Measurements from ENCODE around the gene KIRREL3. TPM values are rescaled to one million over a fixed set of nuclear protein-coding genes. Genes with fewer than 3 reads are reported as not detected.

KIRREL3 gene
- total and polyA plus RNA-seq, 2 of the 8 experiments (the other 6 are each of a cell fraction or from before 2014, with no cell fraction given), result 0.29 to 0.32 TPM

DNA sequence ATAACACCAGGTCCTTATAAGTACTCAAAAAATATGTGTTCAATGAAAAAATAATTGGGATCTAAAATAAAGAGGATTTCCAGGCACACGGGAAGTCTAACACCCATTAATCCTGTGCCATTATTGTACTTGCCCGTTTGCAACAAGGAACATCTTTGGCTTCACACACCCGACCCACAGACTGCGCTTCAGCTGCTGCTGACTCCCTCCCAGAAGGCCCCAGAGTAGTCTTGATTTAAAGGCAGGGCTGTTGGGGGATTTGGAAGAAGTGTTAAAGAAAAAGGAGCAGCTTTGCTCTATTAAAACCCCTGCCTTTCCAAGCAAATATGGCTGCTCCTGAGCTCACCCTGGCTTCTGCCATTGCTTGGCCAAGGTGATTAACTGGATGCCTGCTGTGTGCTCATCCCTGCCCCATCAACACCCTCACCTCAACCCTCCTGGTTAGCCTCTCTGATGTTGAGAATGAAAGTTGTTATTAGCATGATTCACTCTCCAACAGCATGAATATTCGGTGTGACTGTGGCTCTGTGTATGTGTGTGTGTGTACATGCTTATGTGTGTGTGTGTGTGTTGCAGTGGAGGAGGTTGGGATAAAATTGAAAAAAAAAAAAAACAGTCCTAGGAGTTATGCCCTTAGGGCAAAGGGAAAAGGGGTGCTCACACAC, 76.1 kb downstream of the KIRREL3 start:
- FAIRE-seq (no peak), DNase-seq (ENCODE audit: low read depth in 1 of 2, low spot score in 2 of 2) (no peak)
- 80% methylated on average over 5 of the region's 5 CpGs; no CpG with 5 or more reads in 1 of the 2 experiments for WGBS, 2 experiments (ENCODE audit: extremely low coverage in 1 of 2, insufficient coverage in 1 of 2, insufficient read length in 1 of 2, insufficient replicate concordance in 2 of 2, low coverage in 1 of 2, low lambda C conversion rate in 2 of 2, missing lambda C conversion rate in 1 of 2)
- Histone ChIP-seq H3K9ac (replicated peaks in 1 of 4; ENCODE audit: extremely low read depth in 1 of 4, low read depth in 3 of 4, low read length in 3 of 4) (no peak overlapping the region), H2BK5ac (ENCODE audit: low read depth, low read length) (no peak overlapping the region), H3K36me3 (ENCODE audit: control insufficient read depth in 2 of 4, insufficient read depth in 4 of 4, low read length in 3 of 4) (no peaks in the 10 kb centered on the region), H3K4me1 (replicated peaks in 1 of 4; ENCODE audit: control insufficient read depth in 3 of 4, insufficient read depth in 4 of 4, low read length in 3 of 4) (no peaks in the 10 kb centered on the region), H3K27me3 (replicated peaks in 1 of 4; ENCODE audit: control insufficient read depth in 3 of 4, extremely low read depth in 1 of 4, insufficient read depth in 3 of 4, low read length in 3 of 4) (no peaks in the 10 kb centered on the region), H3K79me2 (ENCODE audit: control insufficient read depth in 1 of 2, insufficient read depth in 2 of 2, low read length in 2 of 2) (no peaks in the 10 kb centered on the region), H2BK20ac (ENCODE audit: low read length) (no peak overlapping the region), H3K18ac (ENCODE audit: extremely low read depth, low read length) (no peak overlapping the region), H3K4me2 (ENCODE audit: insufficient read depth in 1 of 2, low read depth in 2 of 2, low read length in 2 of 2) (no peak overlapping the region), H2BK12ac (ENCODE audit: low read depth, low read length) (no peak overlapping the region), H2AFZ (ENCODE audit: low read length) (no peak overlapping the region), H4K91ac (replicated peaks; ENCODE audit: insufficient read length, low read length) (no peak overlapping the region), H3K23ac (ENCODE audit: insufficient read length) (no peak overlapping the region), H3K9me3 (ENCODE audit: insufficient read depth in 2 of 2, low read depth in 1 of 2, low read length in 1 of 2) (no peaks in the 10 kb centered on the region), H3K27ac (ENCODE audit: low read depth, low read length) (no peak overlapping the region), H4K8ac (ENCODE audit: extremely low read depth, insufficient read depth, low read length) (no peak overlapping the region), H3K4me3 (ENCODE audit: extremely low read depth in 1 of 4, insufficient read depth in 2 of 4, low read depth in 3 of 4, low read length in 4 of 4) (no peak overlapping the region), H3K56ac (replicated peaks; ENCODE audit: insufficient read length, low read depth, low read length) (no peak overlapping the region), H2BK15ac (ENCODE audit: low read length) (no peak overlapping the region), H4K20me1 (replicated peaks in 1 of 2; ENCODE audit: control insufficient read depth in 1 of 2, insufficient read depth in 2 of 2, low read length in 2 of 2) (no peaks in the 10 kb centered on the region), H4K5ac (ENCODE audit: insufficient read length, low read depth, low read length) (no peak overlapping the region), H3K79me1 (ENCODE audit: low read depth, low read length) (no peaks in the 10 kb centered on the region), H3K4ac (replicated peaks; ENCODE audit: insufficient read length, low read depth, low read length) (no peak overlapping the region), H2BK120ac (replicated peaks; ENCODE audit: low read depth, low read length) (no peak overlapping the region), H3K23me2 (ENCODE audit: low read depth, low read length) (no peaks in the 10 kb centered on the region; the same call in 1 of the 2 replicates), H2AK5ac (ENCODE audit: low read depth, low read length) (no peak overlapping the region), H3K14ac (ENCODE audit: insufficient read length) (no peak overlapping the region)
- no peak for TF ChIP-seq KDM4A (IDR thresholded peaks at IDR 0.05; ENCODE audit: low read depth, low read length, severe bottlenecking)
- ChIA-PET POLR2A (ENCODE audit: partially characterized antibody) (no interaction called here), CTCF (ENCODE audit: partially characterized antibody) (interaction anchor here (0.9 to 2.0 kb wide), 4 partner anchors 11 to 150 kb away, joined by 3 to 4 read pairs (median 4); no protein-coding TSS in a partner anchor)

All from H1 (cell line).